HG03039 (cell line): ENCODE data around the gene USP53.
"Not testable (repeated sequence)": the region's sequence is repeated elsewhere in the genome, so short reads cannot be mapped to it uniquely, and the experiment has no call there.

Experiments used
- ATAC-seq: cut with Tn5 transposase; IDR thresholded peaks from one replicate; pipeline ENCODE4 v1.9.1; 2021; ENCODE audit warnings: mild to moderate bottlenecking, moderate library complexity; ENCODE audit not compliant: unreplicated experiment

USP53 gene

GRCh38 chr4:119227690-119228089, 15.2 kb downstream of the USP53 start:
- ATAC-seq: no peak

GRCh38 chr4:119228406-119228805, 15.9 kb downstream of the USP53 start:
- no peak for ATAC-seq

- ATAC-seq: no peak
Measured at GRCh38 chr4:119229908-119230687, 17.6 kb downstream of the USP53 start.

- ATAC-seq: no peak
Measured at GRCh38 chr4:119231491-119231890, 19.0 kb downstream of the USP53 start.

- no peak for ATAC-seq
Measured at GRCh38 chr4:119232286-119232685, 19.8 kb downstream of the USP53 start.

- ATAC-seq: no peak
Measured at GRCh38 chr4:119233191-119233590, 20.7 kb downstream of the USP53 start.

GRCh38 chr4:119233750-119234149, 21.2 kb downstream of the USP53 start:
- ATAC-seq: no peak

- ATAC-seq: no peak
Measured at GRCh38 chr4:119237201-119237600, 24.7 kb downstream of the USP53 start.

GRCh38 chr4:119237642-119238041, 25.1 kb downstream of the USP53 start:
- no peak for ATAC-seq

GRCh38 chr4:119238068-119238722, 25.7 kb downstream of the USP53 start:
- peak; percentile 99 for ATAC-seq

- no peak for ATAC-seq
Measured at GRCh38 chr4:119240128-119240527, 27.6 kb downstream of the USP53 start.

- ATAC-seq: no peak
Measured at GRCh38 chr4:119240568-119240967, 28.1 kb downstream of the USP53 start.

- no peak for ATAC-seq
Measured at GRCh38 chr4:119242417-119242816, 29.9 kb downstream of the USP53 start.

- no peak for ATAC-seq
Measured at GRCh38 chr4:119243868-119244267, 31.4 kb downstream of the USP53 start.

GRCh38 chr4:119244344-119244743, 31.8 kb downstream of the USP53 start:
- ATAC-seq: no peak

GRCh38 chr4:119244832-119245231, 32.3 kb downstream of the USP53 start:
- no peak for ATAC-seq

GRCh38 chr4:119246177-119246733, 33.7 kb downstream of the USP53 start:
- no peak for ATAC-seq

- not testable (repeated sequence) for ATAC-seq
Measured at GRCh38 chr4:119251037-119251436, 38.5 kb downstream of the USP53 start.

GRCh38 chr4:119255223-119255622, 42.7 kb downstream of the USP53 start:
- not testable (repeated sequence) for ATAC-seq

- no peak for ATAC-seq
Measured at GRCh38 chr4:119260528-119260927, 48.0 kb downstream of the USP53 start.

- no peak for ATAC-seq
Measured at GRCh38 chr4:119261986-119262385, 49.5 kb downstream of the USP53 start.

- no peak for ATAC-seq
Measured at GRCh38 chr4:119264743-119265142, 52.2 kb downstream of the USP53 start.
